Measurements from ENCODE around the gene IFT88. TPM values are rescaled to one million over a fixed set of nuclear protein-coding genes. Genes with fewer than 3 reads are reported as not detected.

IFT88 gene
- total RNA-seq, 4 donors from 2014 or later = 11.4 to 22.0 (median 13.3) TPM

GRCh38 chr13:20676213-20676612 lies 109.3 kb downstream of the IFT88 start:
- no peak for TF ChIP-seq CTCF (IDR thresholded peaks at IDR 0.05; ENCODE audit: low read depth)

DNA sequence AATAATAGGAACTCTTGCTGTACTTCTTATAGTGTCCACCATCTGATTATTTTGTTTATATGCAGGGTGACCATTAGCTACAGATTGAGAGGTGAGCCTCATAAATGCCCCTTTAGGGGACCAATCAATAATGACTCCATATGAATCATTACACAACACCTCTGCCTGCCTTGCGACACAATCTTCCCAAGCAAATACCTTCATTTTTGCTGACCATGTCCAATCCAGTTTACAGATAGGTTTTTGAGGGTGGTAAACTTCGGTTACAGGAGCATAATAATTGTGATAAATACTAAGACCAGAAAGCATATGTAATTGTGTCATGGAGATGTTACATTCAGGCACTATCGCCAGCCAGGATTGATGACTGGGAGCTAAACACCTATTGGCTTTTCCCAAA lies 112.9 kb downstream of the IFT88 start:
- no peak for TF ChIP-seq CTCF (IDR thresholded peaks at IDR 0.05; ENCODE audit: low read depth)

- no peak for TF ChIP-seq CTCF (IDR thresholded peaks at IDR 0.05; ENCODE audit: low read depth)
These were observed 113.6 kb downstream of the IFT88 start for GRCh38 chr13:20680416-20681080.

GRCh38 chr13:20682061-20682460 lies 115.1 kb downstream of the IFT88 start:
- TF ChIP-seq CTCF (IDR thresholded peaks at IDR 0.05; ENCODE audit: low read depth) = no peak

DNA sequence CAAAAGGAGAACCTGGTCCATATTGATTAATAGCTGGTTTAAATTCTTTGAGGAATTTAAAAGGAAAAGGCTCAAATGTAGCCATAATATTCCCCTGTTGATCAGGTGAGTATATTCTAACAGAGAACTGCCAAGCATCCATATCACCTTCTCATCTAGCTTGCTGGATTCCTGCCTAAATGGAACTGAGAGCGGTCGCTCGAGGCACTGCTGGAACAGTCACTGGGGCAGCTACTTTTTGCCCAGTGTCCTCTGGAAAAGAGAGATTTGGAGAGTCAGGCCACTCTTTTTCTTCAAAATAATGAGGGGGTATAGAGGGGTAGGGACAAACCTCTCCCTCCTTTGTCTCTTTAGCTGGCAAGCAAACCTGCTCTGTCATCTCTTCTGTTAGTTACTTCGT lies 117.1 kb downstream of the IFT88 start:
- TF ChIP-seq CTCF (IDR thresholded peaks at IDR 0.05; ENCODE audit: low read depth) = no peak

- no peak for TF ChIP-seq CTCF (IDR thresholded peaks at IDR 0.05; ENCODE audit: low read depth)
These were observed 117.6 kb downstream of the IFT88 start for GRCh38 chr13:20684546-20684945.

DNA sequence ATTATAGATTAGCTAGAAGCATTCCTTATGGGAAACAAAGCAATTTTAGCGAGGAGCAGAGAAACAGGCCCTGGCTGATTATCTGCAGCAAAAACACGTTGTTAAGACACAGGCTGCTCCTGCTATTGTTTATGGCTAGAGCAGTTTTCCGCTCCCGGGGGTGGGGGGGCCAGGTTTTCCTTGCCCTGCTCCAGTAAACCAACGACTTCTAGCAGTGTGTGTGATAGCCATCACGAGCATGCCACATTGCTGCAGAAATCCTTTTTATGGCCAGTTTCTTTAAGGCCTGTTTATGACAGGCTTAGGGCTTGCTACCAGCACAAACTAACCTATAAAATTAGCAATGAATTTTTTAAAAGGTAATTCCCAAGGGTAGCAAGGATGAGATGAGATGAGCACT lies 118.1 kb downstream of the IFT88 start:
- TF ChIP-seq CTCF (IDR thresholded peaks at IDR 0.05; ENCODE audit: low read depth) = no peak
